Heart right ventricle (tissue), 16 donors: ENCODE data around the gene DFFA. TPM values are rescaled to one million over a fixed set of nuclear protein-coding genes. Genes with fewer than 3 reads are reported as not detected.
"Not testable (repeated sequence)": the region's sequence is repeated elsewhere in the genome, so short reads cannot be mapped to it uniquely, and the experiment has no call there.

Experiments
- ATAC-seq, 8 donors: fragments of 200-7000 bp; cut with Tn5 transposase; one replicate each; pipeline ENCODE4 v1.9.1; 2020; ENCODE audit warnings: mild to moderate bottlenecking in 8 of 8, moderate library complexity in 8 of 8, moderate number of reproducible peaks in 1 of 8
- DNase-seq, 2 donors: peaks; one replicate each; pipeline ENCODE4 v3.0.0-alpha.2; 2020
- H3K27ac ChIP-seq, 10 donors: fragments of 200-600 bp; sonication (generic) in 2 of 10; one replicate each; pipeline versions ENCODE4 v1.5.0 to v1.8.0; 2020 to 2022; ENCODE audit warnings: mild to moderate bottlenecking in 3 of 10
- H3K27me3 ChIP-seq, 7 donors: fragments of 200-600 bp; one replicate each; pipeline ENCODE4 v1.8.0; 2021 to 2022; ENCODE audit warnings: mild to moderate bottlenecking in 2 of 7
- H3K36me3 ChIP-seq, 9 donors: fragments of 200-600 bp; sonication (generic) in 1 of 9; one replicate each; pipeline versions ENCODE4 v1.5.0 to v1.8.0; 2020 to 2022; ENCODE audit warnings: mild to moderate bottlenecking in 2 of 9
- H3K4me1 ChIP-seq, 9 donors: fragments of 200-600 bp; sonication (generic) in 1 of 9; one replicate each; pipeline versions ENCODE4 v1.5.0 to v1.8.0; 2020 to 2022; ENCODE audit warnings: mild to moderate bottlenecking in 4 of 9
- H3K4me3 ChIP-seq, 10 donors: fragments of 200-600 bp; sonication (generic) in 2 of 10; one replicate each; pipeline versions ENCODE4 v1.5.0 to v1.8.0; 2020 to 2022; ENCODE audit warnings: mild to moderate bottlenecking in 7 of 10, moderate library complexity in 2 of 10
- H3K9me3 ChIP-seq, 11 donors: fragments of 200-600 bp in 10 of 11; sonication (generic) in 2 of 11; one replicate each; pipeline versions ENCODE4 v1.5.0 to v1.8.0; 2013 to 2022; ENCODE audit warnings: mild to moderate bottlenecking in 2 of 11, control low read depth in 1 of 11, moderate library complexity in 1 of 11
- WGBS, 2 donors: extraction: QIAGEN DNeasy Blood & Tissue Kit; methylation state at CpG; one replicate each; pipeline ENCODE4 v1.1.7; 2013; ENCODE audit warnings: inconsistent platforms in 1 of 2; 5-methylcytosine and 5-hydroxymethylcytosine counted together
- intact Hi-C, 10 donors: fragments of 100-400 bp; cut with DNase I; formaldehyde crosslinking; loops; one replicate each; pipeline versions ENCODE4 v1.11.1 to v1.14.2; 2022
- polyA plus RNA-seq, 2 donors: library from polyadenylated mRNA; stranded (reverse); fragments of 200-250 nt; gene quantifications; one replicate each; pipeline ENCODE4 v1.2.3, GENCODE V29; 2013
- total RNA-seq, 10 donors: library from RNA; stranded (reverse); fragmentation: NEBNext Ultra II Directional in 3 of 10; extraction: Animal tissue kit (Norgen Biotek cat#: 25700) in 3 of 10; gene quantifications; one replicate each; pipeline versions ENCODE4 v1.2.1 to v1.2.4, GENCODE V29; 2021 to 2023
- TF ChIP-seq, protein P1 (sequence below), 9 donors: fragments of 200-600 bp; sonication (generic) in 2 of 9; IDR thresholded peaks; one replicate each; pipeline versions ENCODE4 v1.5.0 to v1.8.0; 2021 to 2022; ENCODE audit warnings: antibody characterized with exemption in 9 of 9, mild to moderate bottlenecking in 5 of 9, moderate library complexity in 1 of 9
- donor health status: Arrhythmogenic right ventricular cardiomyopathy.
- donor health status: ischemic (EF 13 %, LVEDD 7.1; RV severe dilation, severe dysfunction).
- donor health status: healthy with polysubstance abuse.
- donor health status: DM: no; HTN: yes; CAD: no.
- donor health status: DM: no; HTN: no; CAD: no.
- donor health status: ischemic (EF 25% LVEDD 6.9; RV normal size, moderate dysfunction).
- donor health status: ischemic (EF 25% LVEDD 5.7; RV mildly dilated, moderate dysfunction).
- donor health status: healthy.
- donor health status: DM: yes; HTN: yes; CAD: no.
- donor health status: Ischemic cardiomyopathy.
- donor health status: ischemic (EF 35%, LVEDD 5.7; RV mildly dilated, moderate dysfunction).
- donor health status: nonischemic (EF 11% LVEDD 7.7; RV severe dilation, severe dysfunction).
- donor health status: DM: yes; HTN: yes; CAD: no.
- donor health status: PGD.
- donor health status: ischemic (EF 29% LVEDD 5.4; RV normal size, mild dysfunction).
- donor health status: nonischemic (EF 23%, LVEDD 6.1; RV moderate dilation, normal function).

The DFFA gene
- total and polyA plus RNA-seq, 12 donors: 9.1 to 26.7 (median 23.0) TPM

DNA sequence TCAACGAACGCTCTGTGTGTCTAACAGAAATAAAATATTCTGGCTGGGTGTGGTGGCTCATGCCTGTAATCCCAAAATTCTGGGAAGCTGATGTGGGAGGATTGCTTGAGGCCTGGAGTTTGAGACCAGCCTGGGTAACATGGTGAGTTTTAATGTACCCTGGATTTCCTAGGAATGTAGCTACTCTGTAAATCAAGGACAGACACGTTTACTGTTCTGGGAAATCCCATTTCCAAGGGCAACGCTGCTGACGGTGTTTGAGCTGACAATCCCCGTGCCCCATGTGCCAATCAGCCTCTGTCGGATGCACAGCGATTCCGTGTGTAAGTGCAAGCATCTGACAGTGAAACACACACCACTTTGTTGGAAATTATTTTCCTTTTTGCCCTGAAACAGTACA is 14.5 kb downstream of the DFFA start:
- intact Hi-C loops: no loop called here
- TF ChIP-seq, protein P1, sequence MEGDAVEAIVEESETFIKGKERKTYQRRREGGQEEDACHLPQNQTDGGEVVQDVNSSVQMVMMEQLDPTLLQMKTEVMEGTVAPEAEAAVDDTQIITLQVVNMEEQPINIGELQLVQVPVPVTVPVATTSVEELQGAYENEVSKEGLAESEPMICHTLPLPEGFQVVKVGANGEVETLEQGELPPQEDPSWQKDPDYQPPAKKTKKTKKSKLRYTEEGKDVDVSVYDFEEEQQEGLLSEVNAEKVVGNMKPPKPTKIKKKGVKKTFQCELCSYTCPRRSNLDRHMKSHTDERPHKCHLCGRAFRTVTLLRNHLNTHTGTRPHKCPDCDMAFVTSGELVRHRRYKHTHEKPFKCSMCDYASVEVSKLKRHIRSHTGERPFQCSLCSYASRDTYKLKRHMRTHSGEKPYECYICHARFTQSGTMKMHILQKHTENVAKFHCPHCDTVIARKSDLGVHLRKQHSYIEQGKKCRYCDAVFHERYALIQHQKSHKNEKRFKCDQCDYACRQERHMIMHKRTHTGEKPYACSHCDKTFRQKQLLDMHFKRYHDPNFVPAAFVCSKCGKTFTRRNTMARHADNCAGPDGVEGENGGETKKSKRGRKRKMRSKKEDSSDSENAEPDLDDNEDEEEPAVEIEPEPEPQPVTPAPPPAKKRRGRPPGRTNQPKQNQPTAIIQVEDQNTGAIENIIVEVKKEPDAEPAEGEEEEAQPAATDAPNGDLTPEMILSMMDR (IDR thresholded peaks at IDR 0.05): no peak
- H3K27me3 ChIP-seq: no peaks in the 10 kb centered on the region
- ATAC-seq: no peak
- DNase-seq: no peak
- WGBS, 2 donors: 64 to 67% methylated on average over 9 of the region's 9 CpGs
- H3K27ac ChIP-seq: peak overlapping the region in 5 of 10 donors; percentile 3 to 54 (median 47)
- peaks cover 0 to 48% (median 16%) of the 10 kb centered on the region in 9 donors for H3K36me3 ChIP-seq
- H3K4me3 ChIP-seq: peak overlapping the region in 1 of 10 donors; percentile 2
- H3K4me1 ChIP-seq: peaks cover 0 to 23% (median 4%) of the 10 kb centered on the region in 9 donors
- peaks cover 0 to 6% (median 0%) of the 10 kb centered on the region in 11 donors for H3K9me3 ChIP-seq

DNA sequence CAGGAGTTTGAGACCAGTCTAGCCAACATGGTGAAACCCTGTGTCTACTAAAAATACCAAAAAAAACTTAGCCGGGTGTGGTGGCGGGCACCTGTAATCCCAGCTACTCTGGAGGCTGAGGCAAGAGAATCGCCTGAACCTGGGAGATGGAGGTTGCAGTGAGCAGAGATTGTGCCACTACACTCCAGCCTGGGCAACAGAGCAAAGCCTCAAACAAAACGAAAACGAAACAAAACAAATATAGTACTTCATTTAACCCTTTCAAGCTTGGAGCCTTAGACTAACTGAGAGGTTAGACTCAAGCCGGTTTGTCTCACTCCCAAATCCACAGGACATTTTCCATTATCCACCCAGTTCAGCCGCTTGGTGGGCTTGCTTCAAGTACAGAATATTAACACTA is 14.9 kb downstream of the DFFA start:
- not testable (repeated sequence) for ATAC-seq
- H3K27ac ChIP-seq: peak overlapping the region in 5 of 10 donors; percentile 3 to 54 (median 47)
- WGBS, 2 donors: 66 to 72% methylated on average over 7 of the region's 7 CpGs

DNA sequence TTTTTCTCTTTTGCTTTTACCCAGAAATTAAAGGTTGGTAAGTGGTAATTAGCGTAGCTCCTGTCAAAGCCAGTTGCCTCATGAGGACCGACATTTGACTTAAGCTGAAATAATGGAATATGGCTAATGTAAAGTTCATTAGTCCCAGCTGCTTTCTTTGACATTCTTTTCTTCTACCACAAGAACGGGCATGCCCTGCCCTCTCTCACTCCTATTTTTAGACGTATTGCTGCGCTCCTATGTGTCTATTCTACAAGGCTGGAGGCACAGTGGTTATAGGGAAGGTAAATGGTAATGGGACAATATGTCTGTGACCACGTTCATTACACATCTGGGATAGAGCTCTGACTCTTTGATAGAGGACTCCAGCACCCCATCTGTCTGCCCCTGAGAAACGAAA is 15.7 kb downstream of the DFFA start:
- Histone ChIP-seq H3K27ac (no peak overlapping the region), H3K4me1 (peaks cover 0 to 27% (median 4%) of the 10 kb centered on the region in 9 donors), H3K9me3 (peaks cover 0 to 6% (median 0%) of the 10 kb centered on the region in 11 donors), H3K27me3 (no peaks in the 10 kb centered on the region), H3K36me3 (peaks cover 0 to 36% (median 4%) of the 10 kb centered on the region in 9 donors), H3K4me3 (no peak overlapping the region)
- peak in 4 of 8 donors; percentile 41 to 67 (median 46) for ATAC-seq
- intact Hi-C loops: no loop called here
- no peak for DNase-seq
- 49 to 63% methylated on average over 7 of the region's 7 CpGs for WGBS, 2 donors
- TF ChIP-seq, protein P1 (IDR thresholded peaks at IDR 0.05): no peak

More for the DNA sequence above, 14.9 kb downstream of the DFFA start:
- Histone ChIP-seq H3K4me3 (peak overlapping the region in 1 of 10 donors; percentile 2), H3K36me3 (peaks cover 0 to 44% (median 12%) of the 10 kb centered on the region in 9 donors), H3K4me1 (peaks cover 0 to 23% (median 4%) of the 10 kb centered on the region in 9 donors)
- H3K27me3 ChIP-seq, DNase-seq, intact Hi-C loops, H3K9me3 ChIP-seq: not testable (repeated sequence)

DNA sequence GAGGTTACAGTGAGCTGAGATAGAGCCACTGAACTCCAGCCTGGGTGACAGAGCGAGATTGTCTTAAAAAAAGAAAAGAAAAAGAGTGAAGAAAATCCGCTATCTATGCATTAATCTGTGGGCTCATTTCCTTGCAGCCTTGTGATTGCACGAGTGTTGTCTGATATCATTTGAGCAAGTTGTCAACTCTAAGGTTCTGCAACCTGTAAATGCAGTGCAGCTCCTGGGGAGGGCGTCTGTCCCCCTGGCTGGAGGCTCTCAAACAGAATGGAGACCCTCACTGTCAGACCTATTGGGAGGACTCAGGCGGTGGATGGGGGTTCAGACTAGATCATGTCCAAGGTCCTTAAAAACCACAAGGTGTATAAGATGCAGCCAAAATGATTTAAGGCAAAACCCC is 16.3 kb downstream of the DFFA start:
- Histone ChIP-seq H3K4me3 (no peak overlapping the region), H3K36me3 (peaks cover 0 to 30% (median 0%) of the 10 kb centered on the region in 9 donors), H3K4me1 (peaks cover 0 to 31% (median 4%) of the 10 kb centered on the region in 9 donors), H3K9me3 (peaks cover 0 to 6% (median 0%) of the 10 kb centered on the region in 11 donors), H3K27ac (no peak overlapping the region), H3K27me3 (no peaks in the 10 kb centered on the region)
- 87 to 88% methylated on average over 5 of the region's 5 CpGs for WGBS, 2 donors
- ATAC-seq (no peak), DNase-seq (no peak)
- intact Hi-C loops: no loop called here
- TF ChIP-seq, protein P1 (IDR thresholded peaks at IDR 0.05): no peak

DNA sequence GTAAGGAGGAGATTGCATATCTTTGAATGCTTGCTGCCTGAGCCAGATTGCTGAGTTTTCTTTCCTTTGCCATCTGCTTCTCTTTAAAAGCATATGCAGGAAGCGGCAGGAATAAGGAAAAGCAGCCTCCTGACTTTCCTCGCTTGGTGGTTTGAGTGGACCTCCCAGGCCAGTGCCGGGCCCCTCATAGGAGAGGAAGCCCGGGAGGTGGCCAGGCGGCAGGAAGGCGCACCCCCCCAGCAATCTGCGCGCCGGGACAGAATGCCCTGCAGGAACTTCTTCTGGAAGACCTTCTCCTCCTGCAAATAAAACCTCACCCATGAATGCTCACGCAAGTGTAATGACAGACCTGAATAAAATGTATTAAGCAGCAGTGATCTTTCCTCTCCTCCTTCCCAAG is 21.0 kb downstream of the DFFA start:
- Histone ChIP-seq H3K27ac (peak overlapping the region in 1 of 10 donors; percentile 10), H3K36me3 (peaks cover 0 to 5% (median 0%) of the 10 kb centered on the region in 9 donors), H3K9me3 (peaks cover 0 to 6% (median 0%) of the 10 kb centered on the region in 11 donors), H3K27me3 (no peaks in the 10 kb centered on the region), H3K4me1 (peaks cover 0 to 12% (median 0%) of the 10 kb centered on the region in 9 donors), H3K4me3 (no peak overlapping the region)
- DNase-seq (no peak), ATAC-seq (peak in 4 of 8 donors; percentile 41 to 59 (median 50))
- intact Hi-C loops: no loop called here
- WGBS, 2 donors: 15 to 22% methylated on average over 10 of the region's 10 CpGs
- TF ChIP-seq, protein P1 (IDR thresholded peaks at IDR 0.05): no peak
